Ovary (tissue), 3 donors: ENCODE measurements around the gene EXOC3.

Source experiments
- EP300 ChIP-seq: sonication (generic); formaldehyde crosslinking; IDR thresholded peaks from one replicate; pipeline ENCODE4 v1.6.1; 2017; ENCODE audit warnings: antibody characterized with exemption
- POLR2A ChIP-seq: fragments of 450-650 bp; IDR thresholded peaks from one replicate; pipeline ENCODE4 v1.6.1; 2017; ENCODE audit warnings: antibody characterized with exemption, mild to moderate bottlenecking, moderate library complexity
- TF ChIP-seq, protein P1 (sequence below), 3 donors: fragments of 450-650 bp in 2 of 3; fragments of 200-600 bp in 1 of 3; IDR thresholded peaks; one replicate each; pipeline versions ENCODE4 v1.5.1 to v1.8.0; 2016 to 2022; ENCODE audit warnings: antibody characterized with exemption in 3 of 3, mild to moderate bottlenecking in 1 of 3
- donor health status: DM: no; HTN: no; CAD: no.

DNA sequence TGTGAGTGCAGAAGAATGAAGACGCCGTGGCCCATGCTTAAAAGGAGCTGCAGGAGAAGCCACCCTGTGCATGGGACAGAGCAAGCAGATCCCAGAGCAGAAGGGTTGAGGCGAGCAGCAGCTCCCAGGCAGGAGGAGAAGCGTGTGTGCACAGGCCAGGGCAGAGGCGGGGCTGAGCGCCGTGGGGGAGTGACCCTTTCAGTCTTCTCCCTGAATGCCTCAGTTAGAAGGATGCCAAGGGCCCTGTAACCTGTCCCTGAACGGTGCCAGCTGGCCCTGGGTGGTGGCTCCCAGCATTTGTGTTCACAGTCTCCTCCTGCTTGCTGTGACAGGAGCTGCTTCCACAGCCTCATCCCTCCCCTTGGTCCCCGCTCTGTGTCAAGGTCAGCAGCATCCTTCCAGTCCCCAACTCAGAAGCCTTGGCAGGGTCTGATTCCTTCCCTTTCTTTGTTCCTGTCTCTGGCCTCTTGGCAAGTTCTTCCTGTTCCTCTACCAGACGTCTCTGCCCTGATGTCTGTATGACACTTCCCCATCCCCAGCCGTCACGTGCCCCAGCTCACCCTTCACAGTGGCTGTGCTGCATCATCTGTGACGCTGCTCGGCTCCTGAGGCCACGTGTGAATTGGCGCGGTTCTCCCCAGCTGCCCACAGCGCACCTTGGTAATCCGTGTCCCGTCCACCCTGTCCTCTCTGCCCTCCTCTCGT lies 5.2 kb downstream of the EXOC3 start:
- TF ChIP-seq, protein P1, sequence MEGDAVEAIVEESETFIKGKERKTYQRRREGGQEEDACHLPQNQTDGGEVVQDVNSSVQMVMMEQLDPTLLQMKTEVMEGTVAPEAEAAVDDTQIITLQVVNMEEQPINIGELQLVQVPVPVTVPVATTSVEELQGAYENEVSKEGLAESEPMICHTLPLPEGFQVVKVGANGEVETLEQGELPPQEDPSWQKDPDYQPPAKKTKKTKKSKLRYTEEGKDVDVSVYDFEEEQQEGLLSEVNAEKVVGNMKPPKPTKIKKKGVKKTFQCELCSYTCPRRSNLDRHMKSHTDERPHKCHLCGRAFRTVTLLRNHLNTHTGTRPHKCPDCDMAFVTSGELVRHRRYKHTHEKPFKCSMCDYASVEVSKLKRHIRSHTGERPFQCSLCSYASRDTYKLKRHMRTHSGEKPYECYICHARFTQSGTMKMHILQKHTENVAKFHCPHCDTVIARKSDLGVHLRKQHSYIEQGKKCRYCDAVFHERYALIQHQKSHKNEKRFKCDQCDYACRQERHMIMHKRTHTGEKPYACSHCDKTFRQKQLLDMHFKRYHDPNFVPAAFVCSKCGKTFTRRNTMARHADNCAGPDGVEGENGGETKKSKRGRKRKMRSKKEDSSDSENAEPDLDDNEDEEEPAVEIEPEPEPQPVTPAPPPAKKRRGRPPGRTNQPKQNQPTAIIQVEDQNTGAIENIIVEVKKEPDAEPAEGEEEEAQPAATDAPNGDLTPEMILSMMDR (IDR thresholded peaks at IDR 0.05), result no peak
- TF ChIP-seq POLR2A, result no peak
- TF ChIP-seq EP300, result no peak
